ENCODE results near the gene NOP14. TPM values are rescaled to one million over a fixed set of nuclear protein-coding genes. Genes with fewer than 3 reads are reported as not detected.

Gene NOP14
- total RNA-seq, 1 experiment from 2014 or later, result 19.2 TPM

- Histone ChIP-seq H4K20me1 (ENCODE audit: insufficient read depth, low read depth, low read length) (no peaks in the 10 kb centered on the region), H3K27me3 (ENCODE audit: low read length) (no peaks in the 10 kb centered on the region), H3K9ac (ENCODE audit: low read length) (no peak overlapping the region), H3K9me2 (replicated peaks; ENCODE audit: insufficient read depth, low read length) (no peaks in the 10 kb centered on the region), H3K27ac (ENCODE audit: low read length) (no peak overlapping the region), H3K4me1 (ENCODE audit: low read length) (peaks cover 5% of the 10 kb centered on the region), H2AFZ (ENCODE audit: low read length) (no peak overlapping the region), H3K36me3 (ENCODE audit: insufficient read depth, low read length) (peaks cover 4% of the 10 kb centered on the region; the same call in 1 of the 2 replicates), H3K9me3 (ENCODE audit: low read length) (no peaks in the 10 kb centered on the region), H3K4me2 (ENCODE audit: low read depth, low read length, poor library complexity, severe bottlenecking) (no peak overlapping the region), H3K4me3 (ENCODE audit: low read length) (no peak overlapping the region), H3K79me2 (ENCODE audit: low read length) (no peaks in the 10 kb centered on the region)
- no peak for DNase-seq
These were observed 50.0 kb downstream of the NOP14 start for GRCh38 chr4:2913168-2913567.

- Histone ChIP-seq H3K36me3 (ENCODE audit: insufficient read depth, low read length) (peaks cover 4% of the 10 kb centered on the region; the same call in 1 of the 2 replicates), H3K4me1 (ENCODE audit: low read length) (peaks cover 5% of the 10 kb centered on the region), H3K9me2 (replicated peaks; ENCODE audit: insufficient read depth, low read length) (no peaks in the 10 kb centered on the region), H3K4me2 (ENCODE audit: low read depth, low read length, poor library complexity, severe bottlenecking) (no peak overlapping the region), H3K9ac (ENCODE audit: low read length) (no peak overlapping the region), H3K9me3 (ENCODE audit: low read length) (no peaks in the 10 kb centered on the region), H3K27ac (ENCODE audit: low read length) (no peak overlapping the region), H2AFZ (ENCODE audit: low read length) (no peak overlapping the region), H3K27me3 (ENCODE audit: low read length) (no peaks in the 10 kb centered on the region), H3K79me2 (ENCODE audit: low read length) (no peaks in the 10 kb centered on the region), H3K4me3 (ENCODE audit: low read length) (no peak overlapping the region), H4K20me1 (ENCODE audit: insufficient read depth, low read depth, low read length) (no peaks in the 10 kb centered on the region)
- no peak for DNase-seq
These were observed 51.3 kb downstream of the NOP14 start for GRCh38 chr4:2911868-2912267.

- Histone ChIP-seq H3K27me3 (ENCODE audit: low read length) (no peaks in the 10 kb centered on the region), H3K4me3 (ENCODE audit: low read length) (no peak overlapping the region), H3K4me2 (ENCODE audit: low read depth, low read length, poor library complexity, severe bottlenecking) (no peak overlapping the region), H3K9me3 (ENCODE audit: low read length) (no peaks in the 10 kb centered on the region), H3K27ac (ENCODE audit: low read length) (no peak overlapping the region), H3K36me3 (ENCODE audit: insufficient read depth, low read length) (peaks cover 4% of the 10 kb centered on the region; the same call in 1 of the 2 replicates), H3K9ac (ENCODE audit: low read length) (no peak overlapping the region), H3K9me2 (replicated peaks; ENCODE audit: insufficient read depth, low read length) (no peaks in the 10 kb centered on the region), H3K79me2 (ENCODE audit: low read length) (no peaks in the 10 kb centered on the region), H3K4me1 (ENCODE audit: low read length) (peaks cover 5% of the 10 kb centered on the region), H2AFZ (ENCODE audit: low read length) (no peak overlapping the region), H4K20me1 (ENCODE audit: insufficient read depth, low read depth, low read length) (no peaks in the 10 kb centered on the region)
- peak; percentile 70 for DNase-seq
These were observed 52.8 kb downstream of the NOP14 start for GRCh38 chr4:2910409-2910808.

GRCh38 chr4:2909583-2909982 lies 53.6 kb downstream of the NOP14 start:
- peaks cover 5% of the 10 kb centered on the region for H3K4me1 ChIP-seq (ENCODE audit: low read length)
- H3K27me3 ChIP-seq (ENCODE audit: low read length), result no peaks in the 10 kb centered on the region
- H3K9ac ChIP-seq (ENCODE audit: low read length), result no peak overlapping the region
- no peaks in the 10 kb centered on the region for H3K79me2 ChIP-seq (ENCODE audit: low read length)
- H4K20me1 ChIP-seq (ENCODE audit: insufficient read depth, low read depth, low read length), result no peaks in the 10 kb centered on the region
- no peak overlapping the region for H2AFZ ChIP-seq (ENCODE audit: low read length)
- peaks cover 4% of the 10 kb centered on the region; the same call in 1 of the 2 replicates for H3K36me3 ChIP-seq (ENCODE audit: insufficient read depth, low read length)
- H3K4me3 ChIP-seq (ENCODE audit: low read length), result no peak overlapping the region
- no peaks in the 10 kb centered on the region for H3K9me3 ChIP-seq (ENCODE audit: low read length)
- H3K9me2 ChIP-seq (replicated peaks; ENCODE audit: insufficient read depth, low read length), result no peaks in the 10 kb centered on the region
- H3K4me2 ChIP-seq (ENCODE audit: low read depth, low read length, poor library complexity, severe bottlenecking), result no peak overlapping the region
- DNase-seq, result no peak
- no peak overlapping the region for H3K27ac ChIP-seq (ENCODE audit: low read length)

DNA sequence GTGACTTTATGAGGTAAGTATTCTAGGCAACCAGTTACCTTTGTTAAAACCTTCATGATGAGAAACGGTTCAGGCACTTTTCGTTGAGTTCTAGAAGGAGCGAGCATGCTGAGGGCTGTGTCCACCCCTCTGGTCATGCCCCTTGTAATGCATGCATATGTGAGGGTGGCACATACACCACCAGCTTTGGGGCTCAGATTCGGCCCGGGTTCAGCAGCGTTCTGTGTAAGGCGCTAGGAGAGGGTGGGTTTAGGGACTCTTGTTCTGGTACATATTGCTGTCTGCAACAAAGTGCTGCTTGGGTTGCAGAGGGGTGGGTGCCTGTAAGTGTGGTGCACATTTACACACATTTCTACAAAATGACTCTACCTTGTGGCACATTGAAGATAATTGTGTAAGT lies 54.5 kb downstream of the NOP14 start:
- no peaks in the 10 kb centered on the region for H3K9me2 ChIP-seq (replicated peaks; ENCODE audit: insufficient read depth, low read length)
- H3K9me3 ChIP-seq (ENCODE audit: low read length), result no peaks in the 10 kb centered on the region
- no peak overlapping the region for H3K9ac ChIP-seq (ENCODE audit: low read length)
- peaks cover 5% of the 10 kb centered on the region for H3K4me1 ChIP-seq (ENCODE audit: low read length)
- no peaks in the 10 kb centered on the region for H3K79me2 ChIP-seq (ENCODE audit: low read length)
- no peaks in the 10 kb centered on the region for H3K27me3 ChIP-seq (ENCODE audit: low read length)
- H3K36me3 ChIP-seq (ENCODE audit: insufficient read depth, low read length), result peaks cover 4% of the 10 kb centered on the region; the same call in 1 of the 2 replicates
- DNase-seq, result no peak
- no peak overlapping the region for H2AFZ ChIP-seq (ENCODE audit: low read length)
- no peaks in the 10 kb centered on the region for H4K20me1 ChIP-seq (ENCODE audit: insufficient read depth, low read depth, low read length)
- no peak overlapping the region for H3K4me2 ChIP-seq (ENCODE audit: low read depth, low read length, poor library complexity, severe bottlenecking)
- no peak overlapping the region for H3K27ac ChIP-seq (ENCODE audit: low read length)
- H3K4me3 ChIP-seq (ENCODE audit: low read length), result no peak overlapping the region

DNA sequence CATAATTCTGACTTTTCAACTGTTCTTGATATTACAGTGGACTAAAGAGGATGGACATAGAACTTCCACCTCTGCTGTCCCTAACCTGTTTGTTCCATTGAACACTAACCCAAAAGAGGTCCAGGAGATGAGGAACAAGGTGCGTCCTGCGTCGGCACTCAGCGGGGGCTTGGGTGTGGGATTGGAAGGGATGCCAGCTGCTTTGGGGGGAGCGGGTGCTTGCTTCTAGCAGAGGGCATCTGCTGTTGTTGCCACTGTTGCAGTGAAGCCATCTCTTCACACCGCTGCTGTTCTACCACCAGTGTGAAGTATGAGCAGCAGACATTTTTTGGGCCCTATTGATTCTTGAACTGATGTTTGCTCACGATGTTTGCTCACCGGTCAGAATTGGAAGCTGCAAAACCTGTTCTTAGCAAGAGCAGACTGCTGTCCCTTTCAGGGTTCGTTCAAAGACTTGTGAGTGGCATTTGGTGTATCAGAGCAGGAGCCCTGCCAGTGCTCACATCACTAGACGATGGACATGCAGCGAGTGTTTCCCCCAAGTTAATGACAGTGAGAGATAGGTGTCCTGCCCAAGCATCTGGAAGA lies 55.4 kb downstream of the NOP14 start:
- Histone ChIP-seq H2AFZ (ENCODE audit: low read length) (no peak overlapping the region), H3K9ac (ENCODE audit: low read length) (no peak overlapping the region), H3K4me1 (ENCODE audit: low read length) (peaks cover under 1% of the 10 kb centered on the region), H4K20me1 (ENCODE audit: insufficient read depth, low read depth, low read length) (no peaks in the 10 kb centered on the region), H3K4me2 (ENCODE audit: low read depth, low read length, poor library complexity, severe bottlenecking) (no peak overlapping the region), H3K27ac (ENCODE audit: low read length) (no peak overlapping the region), H3K9me2 (replicated peaks; ENCODE audit: insufficient read depth, low read length) (no peaks in the 10 kb centered on the region), H3K79me2 (ENCODE audit: low read length) (no peaks in the 10 kb centered on the region), H3K9me3 (ENCODE audit: low read length) (no peaks in the 10 kb centered on the region), H3K36me3 (ENCODE audit: insufficient read depth, low read length) (peaks cover 4% of the 10 kb centered on the region; the same call in 1 of the 2 replicates), H3K4me3 (ENCODE audit: low read length) (no peak overlapping the region), H3K27me3 (ENCODE audit: low read length) (no peaks in the 10 kb centered on the region)
- DNase-seq, result no peak

GRCh38 chr4:2907226-2907625 lies 56.0 kb downstream of the NOP14 start:
- Histone ChIP-seq H3K4me3 (ENCODE audit: low read length) (no peak overlapping the region), H3K27me3 (ENCODE audit: low read length) (no peaks in the 10 kb centered on the region), H3K36me3 (ENCODE audit: insufficient read depth, low read length) (peaks cover 4% of the 10 kb centered on the region; the same call in 1 of the 2 replicates), H3K79me2 (ENCODE audit: low read length) (no peaks in the 10 kb centered on the region), H4K20me1 (ENCODE audit: insufficient read depth, low read depth, low read length) (no peaks in the 10 kb centered on the region), H3K9me3 (ENCODE audit: low read length) (no peaks in the 10 kb centered on the region), H3K4me1 (ENCODE audit: low read length) (no peaks in the 10 kb centered on the region), H3K9ac (ENCODE audit: low read length) (no peak overlapping the region), H2AFZ (ENCODE audit: low read length) (no peak overlapping the region), H3K9me2 (replicated peaks; ENCODE audit: insufficient read depth, low read length) (no peaks in the 10 kb centered on the region), H3K4me2 (ENCODE audit: low read depth, low read length, poor library complexity, severe bottlenecking) (no peak overlapping the region), H3K27ac (ENCODE audit: low read length) (no peak overlapping the region)
- no peak for DNase-seq

GRCh38 chr4:2906218-2906617 lies 57.0 kb downstream of the NOP14 start:
- Histone ChIP-seq H3K9me2 (replicated peaks; ENCODE audit: insufficient read depth, low read length) (no peaks in the 10 kb centered on the region), H3K4me3 (ENCODE audit: low read length) (no peak overlapping the region), H3K27ac (ENCODE audit: low read length) (no peak overlapping the region), H3K27me3 (ENCODE audit: low read length) (no peaks in the 10 kb centered on the region), H4K20me1 (ENCODE audit: insufficient read depth, low read depth, low read length) (no peaks in the 10 kb centered on the region), H2AFZ (ENCODE audit: low read length) (no peak overlapping the region), H3K4me1 (ENCODE audit: low read length) (no peaks in the 10 kb centered on the region), H3K36me3 (ENCODE audit: insufficient read depth, low read length) (peaks cover 4% of the 10 kb centered on the region; the same call in 1 of the 2 replicates), H3K9ac (ENCODE audit: low read length) (no peak overlapping the region), H3K79me2 (ENCODE audit: low read length) (no peaks in the 10 kb centered on the region), H3K9me3 (ENCODE audit: low read length) (no peaks in the 10 kb centered on the region), H3K4me2 (ENCODE audit: low read depth, low read length, poor library complexity, severe bottlenecking) (no peak overlapping the region)
- no peak for DNase-seq

Measured in Karpas-422 (cell line).